VCaP (cell line): ENCODE results near the gene FCHSD2.
"Not testable (repeated sequence)": the region's sequence is repeated elsewhere in the genome, so short reads cannot be mapped to it uniquely, and the experiment has no call there.

Experiments used
- H3K27ac ChIP-seq: fragments of 450-650 bp; 2 replicates; pipeline ENCODE4 v1.5.1; 2017
- CTCF ChIP-seq: fragments of 450-650 bp; conservative IDR thresholded peaks from 2 replicates; pipeline ENCODE4 v1.5.1; 2017; ENCODE audit warnings: mild to moderate bottlenecking, moderate library complexity

The FCHSD2 gene

GRCh38 chr11:72812604-72812966 is 329.5 kb downstream of the FCHSD2 start:
- TF ChIP-seq CTCF, result no peak
- H3K27ac ChIP-seq, result peak overlapping the region; percentile 99; the same call in 1 of the 2 replicates

GRCh38 chr11:72811686-72812085 is 330.4 kb downstream of the FCHSD2 start:
- not testable (repeated sequence) for H3K27ac ChIP-seq

GRCh38 chr11:72808331-72808798 is 333.8 kb downstream of the FCHSD2 start:
- no peak overlapping the region for H3K27ac ChIP-seq
- no peak for TF ChIP-seq CTCF

GRCh38 chr11:72807792-72808191 is 334.3 kb downstream of the FCHSD2 start:
- TF ChIP-seq CTCF, result no peak
- no peak overlapping the region for H3K27ac ChIP-seq

GRCh38 chr11:72807021-72807693 is 335.0 kb downstream of the FCHSD2 start:
- no peak overlapping the region for H3K27ac ChIP-seq
- TF ChIP-seq CTCF, result no peak

- not testable (repeated sequence) for H3K27ac ChIP-seq
Observed at GRCh38 chr11:72806378-72806777, 335.7 kb downstream of the FCHSD2 start.

- TF ChIP-seq CTCF, result no peak
- H3K27ac ChIP-seq, result no peak overlapping the region
Observed at GRCh38 chr11:72805216-72805615, 336.9 kb downstream of the FCHSD2 start.

- no peak overlapping the region for H3K27ac ChIP-seq
- TF ChIP-seq CTCF, result no peak
Observed at GRCh38 chr11:72802822-72803221, 339.3 kb downstream of the FCHSD2 start.

GRCh38 chr11:72799441-72799840 is 342.7 kb downstream of the FCHSD2 start:
- no peak for TF ChIP-seq CTCF

More at GRCh38 chr11:72799441-72799840, 342.7 kb downstream of the FCHSD2 start:
- H3K27ac ChIP-seq, result no peak overlapping the region
